ENCODE measurements around the gene PPP1R3A.
"Not testable (repeated sequence)": the region's sequence is repeated elsewhere in the genome, so short reads cannot be mapped to it uniquely, and the experiment has no call there.

The PPP1R3A gene, protein sequence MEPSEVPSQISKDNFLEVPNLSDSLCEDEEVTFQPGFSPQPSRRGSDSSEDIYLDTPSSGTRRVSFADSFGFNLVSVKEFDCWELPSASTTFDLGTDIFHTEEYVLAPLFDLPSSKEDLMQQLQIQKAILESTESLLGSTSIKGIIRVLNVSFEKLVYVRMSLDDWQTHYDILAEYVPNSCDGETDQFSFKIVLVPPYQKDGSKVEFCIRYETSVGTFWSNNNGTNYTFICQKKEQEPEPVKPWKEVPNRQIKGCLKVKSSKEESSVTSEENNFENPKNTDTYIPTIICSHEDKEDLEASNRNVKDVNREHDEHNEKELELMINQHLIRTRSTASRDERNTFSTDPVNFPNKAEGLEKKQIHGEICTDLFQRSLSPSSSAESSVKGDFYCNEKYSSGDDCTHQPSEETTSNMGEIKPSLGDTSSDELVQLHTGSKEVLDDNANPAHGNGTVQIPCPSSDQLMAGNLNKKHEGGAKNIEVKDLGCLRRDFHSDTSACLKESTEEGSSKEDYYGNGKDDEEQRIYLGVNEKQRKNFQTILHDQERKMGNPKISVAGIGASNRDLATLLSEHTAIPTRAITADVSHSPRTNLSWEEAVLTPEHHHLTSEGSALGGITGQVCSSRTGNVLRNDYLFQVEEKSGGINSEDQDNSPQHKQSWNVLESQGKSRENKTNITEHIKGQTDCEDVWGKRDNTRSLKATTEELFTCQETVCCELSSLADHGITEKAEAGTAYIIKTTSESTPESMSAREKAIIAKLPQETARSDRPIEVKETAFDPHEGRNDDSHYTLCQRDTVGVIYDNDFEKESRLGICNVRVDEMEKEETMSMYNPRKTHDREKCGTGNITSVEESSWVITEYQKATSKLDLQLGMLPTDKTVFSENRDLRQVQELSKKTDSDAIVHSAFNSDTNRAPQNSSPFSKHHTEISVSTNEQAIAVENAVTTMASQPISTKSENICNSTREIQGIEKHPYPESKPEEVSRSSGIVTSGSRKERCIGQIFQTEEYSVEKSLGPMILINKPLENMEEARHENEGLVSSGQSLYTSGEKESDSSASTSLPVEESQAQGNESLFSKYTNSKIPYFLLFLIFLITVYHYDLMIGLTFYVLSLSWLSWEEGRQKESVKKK

DNA sequence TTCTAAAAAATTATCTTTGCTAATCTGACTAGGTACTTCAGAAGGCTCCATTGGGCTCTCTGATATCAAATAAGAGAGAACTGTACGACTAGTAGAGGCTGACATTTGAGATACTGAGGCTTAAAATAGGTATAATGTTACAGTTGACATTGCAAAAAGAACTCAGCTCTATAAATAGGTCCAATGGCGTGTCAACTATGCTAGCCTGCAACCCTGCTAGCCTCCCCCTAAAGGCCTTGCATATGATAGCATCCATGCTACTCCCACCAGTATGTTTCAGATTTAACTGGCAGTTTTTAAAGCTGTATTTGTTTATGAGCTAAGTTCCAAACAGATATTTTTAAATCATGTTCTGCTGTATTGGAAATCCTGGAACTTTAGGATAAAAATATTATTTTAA, at the start of gene PPP1R3A:
TSS of gene PPP1R3A (minus strand) at position 64 of the 400 bp plus-strand sequence. CDS start at position 51, 13 bp downstream.
- no peak for DNase-seq

DNA sequence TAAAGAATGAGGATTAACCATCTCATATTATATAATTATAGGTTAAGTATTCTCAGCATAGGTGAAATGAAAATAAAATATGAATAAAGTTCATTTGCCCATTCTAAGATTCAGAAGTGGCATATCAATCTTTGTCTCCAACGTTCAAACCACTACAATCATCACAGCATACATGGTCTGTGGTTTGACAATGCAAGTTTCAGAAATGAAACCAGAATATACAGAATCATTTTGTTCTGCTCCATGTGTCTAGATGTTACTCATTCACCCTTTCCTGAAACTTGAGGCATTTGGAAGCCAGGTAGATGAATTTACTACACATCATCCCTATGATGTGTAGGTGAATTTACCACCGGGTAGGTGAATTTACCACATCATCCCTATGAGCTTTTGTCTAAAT, 44.5 kb upstream of the PPP1R3A start:
- no peak for DNase-seq

DNA sequence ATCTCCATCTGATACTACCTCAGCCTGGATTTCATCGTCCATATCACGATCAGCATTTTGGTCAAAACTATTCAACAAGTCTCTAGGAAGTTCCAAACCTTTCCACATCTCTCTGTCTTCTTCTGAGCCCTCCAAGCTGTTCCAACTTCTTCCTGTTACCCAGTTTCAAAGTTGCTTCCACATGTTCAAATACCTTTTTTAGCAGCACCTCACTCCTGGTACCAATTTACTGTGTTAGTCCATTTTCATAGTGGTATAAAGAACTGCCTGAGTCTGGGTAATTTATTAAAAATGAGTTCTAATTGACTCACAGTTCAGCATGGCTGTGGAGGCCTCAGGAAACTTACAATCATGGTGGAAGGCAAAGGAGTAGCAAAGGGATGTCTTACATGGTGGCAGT, 41.1 kb upstream of the PPP1R3A start:
- DNase-seq: no peak

DNA sequence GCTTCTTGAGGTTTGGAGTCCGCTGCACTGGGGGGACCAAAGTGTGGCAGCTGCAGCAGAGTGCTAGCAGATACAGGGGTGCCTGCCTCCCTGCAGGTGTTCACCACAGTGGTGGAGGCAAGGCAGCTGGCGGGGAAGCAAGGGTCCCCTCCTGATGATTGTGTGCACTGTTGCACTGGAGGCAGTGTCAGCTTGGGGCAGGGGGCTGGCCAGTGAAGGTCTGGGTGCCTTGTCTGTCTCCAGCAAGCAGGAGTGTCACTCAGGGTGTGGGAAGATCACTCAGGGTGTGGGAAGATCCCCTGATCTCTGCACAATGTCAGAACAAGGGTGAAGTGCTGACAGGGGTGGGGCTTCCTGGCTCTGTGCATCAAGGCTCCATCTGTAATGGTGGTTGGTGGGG, 36.3 kb upstream of the PPP1R3A start:
- no peak for DNase-seq

DNA sequence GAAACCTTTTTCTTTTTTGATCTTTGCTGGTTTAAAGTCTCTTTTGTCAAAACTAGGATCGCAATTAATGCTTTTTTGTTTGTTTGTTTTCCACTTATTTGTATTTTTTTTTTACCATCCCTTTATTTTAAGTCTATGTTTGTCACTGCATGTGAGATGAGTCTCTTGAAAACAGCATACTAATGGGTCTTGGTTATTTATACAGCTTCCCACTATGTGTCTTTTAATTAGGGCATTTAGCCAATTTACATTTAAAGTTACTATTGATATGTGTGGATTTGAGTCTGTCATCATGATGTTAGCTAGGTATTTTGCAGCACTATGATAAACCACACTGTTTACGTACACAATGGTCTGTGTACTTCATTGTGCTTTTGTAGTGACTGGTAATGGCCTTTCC, 34.7 kb upstream of the PPP1R3A start:
- no peak for DNase-seq

DNA sequence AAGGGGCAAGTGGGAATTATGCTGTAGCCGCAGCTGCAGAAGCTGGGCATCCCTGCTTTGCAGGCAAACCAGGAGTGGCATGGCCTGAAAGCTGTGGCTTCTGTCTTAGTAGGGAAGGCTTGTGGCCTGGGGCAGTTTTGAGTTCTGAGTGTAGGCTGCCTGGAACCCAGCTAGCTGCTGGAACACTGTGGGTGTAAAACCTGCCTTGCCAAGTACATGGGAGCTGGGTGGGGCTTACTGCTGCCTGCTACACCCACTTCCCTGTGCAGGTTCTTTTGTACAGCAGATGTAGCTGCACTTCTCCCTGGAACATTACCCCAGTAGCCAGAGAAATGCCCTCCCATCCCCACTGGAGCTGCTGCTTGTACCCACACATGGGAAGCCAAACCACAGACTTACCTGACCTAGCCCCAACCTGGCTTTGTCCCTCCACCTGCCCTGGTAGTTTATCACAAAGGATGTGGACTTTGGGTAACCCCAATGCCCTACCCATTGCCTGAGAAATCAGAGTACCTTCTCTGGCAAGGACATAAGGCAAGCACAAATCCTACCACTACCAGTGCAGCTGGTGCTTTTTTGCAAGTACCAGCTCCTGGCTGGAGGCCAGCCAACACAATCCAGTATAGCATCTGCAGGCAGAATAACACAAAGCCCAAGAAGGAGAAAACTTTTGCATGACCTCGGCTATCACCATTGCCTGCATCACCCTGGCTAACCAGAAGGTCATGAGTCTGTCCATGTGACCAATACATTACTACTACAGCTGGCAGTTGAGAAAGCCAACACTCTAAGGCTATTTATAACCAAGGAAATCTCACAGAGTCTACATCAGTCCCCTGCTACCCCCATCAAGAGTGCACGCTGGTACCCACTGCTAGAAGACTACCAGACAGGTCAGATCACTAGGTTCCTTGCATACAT, 26.5 kb upstream of the PPP1R3A start:
- DNase-seq: no peak

DNA sequence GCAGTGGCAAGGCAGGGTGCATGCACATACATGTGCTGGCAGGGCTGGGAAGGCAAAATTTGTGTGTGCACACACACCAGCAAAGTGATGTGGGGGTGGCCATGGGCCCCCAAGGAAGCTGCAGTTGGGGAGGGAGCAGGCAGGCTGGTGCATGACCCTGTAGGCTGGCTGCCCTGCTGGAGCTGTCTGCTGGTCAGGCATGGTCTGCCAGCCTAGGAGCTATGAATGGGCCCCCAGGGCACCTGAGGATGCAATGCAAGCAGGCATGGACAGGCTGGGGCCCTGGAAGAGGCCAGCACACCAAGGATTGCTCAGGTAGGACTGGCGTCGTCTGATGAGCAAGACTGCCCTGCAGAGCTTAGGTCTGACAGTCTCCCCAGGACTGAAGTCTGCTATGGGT, 18.2 kb upstream of the PPP1R3A start:
- no peak for DNase-seq

DNA sequence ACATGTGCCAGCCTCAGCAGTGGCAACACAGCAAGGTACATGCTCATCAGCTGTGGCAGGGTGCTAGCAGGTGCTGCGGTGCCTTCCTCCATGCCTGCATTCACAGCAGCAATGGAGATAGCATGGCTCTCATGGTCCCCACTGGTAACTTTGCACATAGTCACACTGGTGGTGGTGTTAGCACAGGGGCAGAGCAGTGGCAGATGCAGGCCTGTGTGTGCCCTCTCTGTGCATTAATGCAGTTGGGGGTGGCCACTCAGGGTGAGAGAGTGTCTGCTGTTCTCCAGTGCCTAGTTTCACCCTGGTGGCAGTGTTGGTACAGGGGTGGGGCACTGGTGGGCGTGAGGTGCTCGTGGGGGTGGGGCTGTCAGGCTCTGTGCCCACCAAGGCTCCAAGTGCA, 17.7 kb upstream of the PPP1R3A start:
- no peak for DNase-seq

DNA sequence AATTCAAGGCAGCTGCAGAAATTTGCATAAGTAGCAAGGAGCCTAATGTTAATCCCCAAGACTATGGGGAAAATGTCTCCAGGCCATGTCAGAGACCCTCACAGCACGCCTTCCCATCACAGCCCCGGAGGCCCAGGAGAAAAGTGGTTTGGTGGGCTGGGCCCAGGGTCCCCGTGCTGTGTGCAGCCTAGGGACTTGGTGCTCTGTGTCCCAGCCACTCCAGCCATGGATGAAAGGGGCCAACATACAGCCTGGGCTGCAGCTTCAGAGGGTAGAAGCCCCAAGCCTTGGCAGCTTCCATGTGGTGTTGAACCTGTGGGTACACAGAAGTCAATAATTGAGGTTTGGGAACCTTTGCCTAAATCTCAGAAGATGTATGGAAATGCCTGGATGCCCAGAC, 10.6 kb upstream of the PPP1R3A start:
- DNase-seq: not testable (repeated sequence)

DNA sequence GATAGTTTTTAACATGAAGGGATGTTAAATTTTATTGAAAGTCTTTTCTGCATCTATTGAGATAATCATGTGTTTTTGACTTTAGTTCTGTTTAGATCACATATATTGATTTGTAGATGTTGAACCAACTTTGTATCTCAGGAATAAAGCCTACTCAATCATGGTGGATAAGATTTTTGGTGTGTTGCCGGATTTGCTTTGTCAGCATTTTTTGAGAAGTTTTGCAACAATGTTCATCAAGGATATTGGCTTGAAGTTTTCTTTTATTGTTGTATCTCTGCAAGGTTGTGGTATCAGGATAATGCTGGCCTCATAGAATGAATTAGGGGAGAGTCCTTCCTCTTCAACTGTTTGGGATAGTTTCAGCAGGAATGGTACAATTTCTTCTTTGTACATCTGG, 9.3 kb upstream of the PPP1R3A start:
- no peak for DNase-seq

DNA sequence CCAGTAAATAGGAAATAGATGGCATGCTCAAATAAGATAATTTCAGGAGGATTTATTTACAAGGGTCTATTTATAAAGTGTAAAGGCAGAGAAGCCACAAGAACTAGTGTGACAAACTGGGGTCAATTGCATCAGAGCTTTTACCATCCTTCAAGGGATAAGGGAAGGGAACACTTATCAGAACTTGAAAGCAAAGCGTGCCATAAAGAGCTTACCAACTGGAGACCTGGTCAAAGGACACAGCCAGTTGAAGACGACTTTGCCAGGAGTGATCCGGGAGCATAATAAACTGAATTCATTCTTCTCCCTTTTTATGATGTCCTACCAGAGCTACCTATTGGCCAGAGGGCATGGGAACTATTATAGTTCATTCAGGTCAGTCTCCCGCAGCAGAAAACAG, 3.2 kb upstream of the PPP1R3A start:
- DNase-seq: no peak

DNA sequence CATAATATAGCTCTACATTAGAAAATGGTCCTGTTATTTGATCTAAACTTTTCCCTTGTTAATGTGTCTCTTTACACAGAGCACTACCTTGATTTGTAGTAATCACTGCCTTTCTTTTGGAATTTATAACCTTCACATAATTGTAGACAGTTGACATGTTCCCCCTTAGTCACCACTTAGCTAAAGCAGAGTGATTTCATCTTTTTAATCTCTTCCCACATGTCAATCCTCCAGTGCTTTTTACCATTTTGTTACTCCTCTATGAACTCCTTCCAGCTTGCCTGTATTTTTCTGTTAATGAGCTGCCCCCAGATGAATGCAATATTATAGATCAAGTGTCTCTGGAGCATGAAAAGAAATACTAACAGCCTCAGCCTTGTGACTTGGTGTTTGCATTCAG, 2.6 kb upstream of the PPP1R3A start:
- no peak for DNase-seq

DNA sequence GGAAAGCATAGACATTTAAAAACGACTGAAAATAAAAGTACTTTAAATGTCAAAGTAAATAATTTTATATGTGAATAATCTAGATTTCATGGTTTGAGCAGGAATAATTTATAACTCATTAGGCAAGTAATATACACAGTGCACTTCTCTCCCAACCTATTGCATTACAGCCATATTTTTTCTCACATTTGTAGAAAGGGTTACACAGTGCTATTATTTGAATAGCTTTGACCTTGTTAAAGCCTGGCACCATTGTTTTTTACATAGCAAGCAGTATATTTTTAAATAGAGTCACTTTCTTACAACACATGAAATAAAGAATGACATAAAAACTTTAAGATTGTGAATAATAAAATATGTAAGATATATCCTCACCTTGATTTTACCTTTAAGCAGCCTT, 969 bp downstream of the PPP1R3A start:
- DNase-seq: no peak

DNA sequence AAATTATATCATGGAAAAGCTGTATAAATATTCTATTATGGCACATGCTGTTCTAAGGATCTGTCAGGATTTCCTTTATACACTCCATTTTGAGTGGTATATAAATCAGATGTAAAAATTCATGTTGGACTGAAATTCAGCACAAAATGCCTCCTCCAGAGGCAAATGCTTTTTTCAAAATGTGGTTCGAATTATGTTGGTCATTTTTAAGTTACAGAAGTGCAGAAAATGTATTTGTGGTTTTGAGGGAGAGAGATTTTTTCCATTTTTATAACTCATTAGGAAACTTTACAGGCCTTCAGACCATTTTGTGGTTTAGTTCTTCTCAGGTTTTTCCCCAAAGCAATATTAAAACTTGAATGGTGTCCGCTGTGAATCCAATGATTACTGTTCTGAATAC, 2.9 kb downstream of the PPP1R3A start:
- DNase-seq: no peak

DNA sequence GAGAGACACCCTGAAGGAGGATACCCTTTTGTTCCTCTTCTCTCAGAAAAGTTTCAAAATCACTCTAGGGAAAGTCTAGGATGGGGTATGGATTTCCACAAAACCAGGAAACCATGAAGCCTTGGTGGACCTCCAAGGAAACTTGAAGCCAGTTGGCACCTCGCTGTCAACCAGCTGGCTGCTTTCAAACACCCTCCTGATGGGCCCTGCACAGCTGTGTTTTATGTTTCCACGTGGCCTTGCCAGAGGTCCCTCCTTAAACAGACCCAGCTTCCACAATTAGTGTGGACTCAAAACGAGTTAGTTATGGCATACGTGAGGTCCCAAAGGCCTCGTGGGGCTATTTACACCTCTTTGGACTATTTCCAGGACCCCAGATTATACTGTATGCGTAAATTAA, 5.9 kb downstream of the PPP1R3A start:
- DNase-seq: no peak

DNA sequence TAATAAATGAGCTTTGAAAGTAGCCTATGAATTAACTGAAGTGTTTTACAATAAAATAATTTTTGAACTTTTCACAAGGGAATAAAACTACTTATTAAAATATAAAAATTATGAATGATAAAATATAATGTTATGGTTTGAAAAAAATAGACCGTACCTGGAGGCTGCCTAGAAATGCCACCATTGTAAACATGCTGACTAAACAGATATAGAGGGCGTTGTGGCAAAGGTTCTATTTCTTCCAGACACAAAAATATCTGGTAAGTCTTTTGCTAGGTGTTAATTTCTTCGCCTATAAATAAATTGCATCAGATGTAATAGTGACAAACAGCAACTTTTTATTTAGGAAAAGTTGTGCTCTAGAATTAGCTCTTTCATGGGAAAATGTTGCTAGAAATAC, 11.2 kb downstream of the PPP1R3A start:
- no peak for DNase-seq

DNA sequence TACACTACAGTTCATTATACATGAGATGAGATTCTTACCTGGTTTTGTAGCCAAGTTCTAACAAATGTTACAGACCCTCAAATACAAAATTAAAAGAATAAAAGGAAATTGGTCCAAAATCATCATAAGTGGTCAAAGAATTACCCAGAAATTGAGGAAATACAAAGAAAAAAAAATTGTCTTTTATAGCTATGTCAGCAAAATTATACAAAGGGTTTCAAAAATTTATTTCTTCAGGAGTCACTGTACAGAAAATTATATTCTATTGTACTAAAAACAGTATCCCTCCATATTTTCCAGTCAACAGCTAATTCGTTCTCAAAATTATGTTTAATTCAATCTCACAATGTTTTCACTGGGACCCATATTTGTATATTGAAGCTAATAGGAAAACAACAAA, 14.3 kb downstream of the PPP1R3A start:
- DNase-seq: no peak

DNA sequence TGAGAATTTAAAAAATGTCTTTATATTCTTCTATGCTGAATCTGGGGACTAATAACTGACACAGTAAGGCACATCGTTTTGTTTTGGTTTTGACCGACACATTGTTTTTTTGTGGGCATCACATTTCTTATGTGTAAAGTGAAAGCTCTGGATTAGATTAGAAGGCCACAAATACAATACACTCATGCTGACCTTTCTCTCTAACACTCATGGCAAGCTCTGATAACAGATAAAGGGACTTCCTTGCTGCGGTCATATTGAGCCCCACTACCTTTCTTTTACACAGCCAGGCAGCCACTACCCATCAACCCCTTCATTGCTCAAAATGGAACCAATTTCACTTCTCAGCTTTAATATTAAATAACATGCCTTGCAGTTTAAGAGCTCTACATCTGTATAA, 26.0 kb downstream of the PPP1R3A start:
- DNase-seq: no peak

DNA sequence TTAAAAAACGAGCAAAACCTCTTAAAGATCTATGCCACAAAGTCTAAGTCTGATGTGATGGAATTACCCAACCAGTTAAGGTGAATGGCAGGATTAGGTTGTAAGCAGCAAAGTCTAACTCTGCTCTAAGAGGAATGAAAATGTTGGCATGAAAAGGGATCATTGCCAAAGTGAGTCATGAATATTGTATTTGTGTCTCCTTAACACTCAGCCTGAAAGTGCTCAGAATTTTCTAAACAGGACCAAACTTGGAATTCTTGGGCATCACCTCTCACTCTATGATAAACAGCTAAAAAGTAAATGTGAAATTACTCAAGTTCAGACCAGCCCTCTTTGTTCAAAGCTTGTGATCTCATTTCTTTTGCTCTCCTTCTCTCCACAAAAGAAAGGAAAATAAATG, 27.0 kb downstream of the PPP1R3A start:
- DNase-seq: no peak

DNA sequence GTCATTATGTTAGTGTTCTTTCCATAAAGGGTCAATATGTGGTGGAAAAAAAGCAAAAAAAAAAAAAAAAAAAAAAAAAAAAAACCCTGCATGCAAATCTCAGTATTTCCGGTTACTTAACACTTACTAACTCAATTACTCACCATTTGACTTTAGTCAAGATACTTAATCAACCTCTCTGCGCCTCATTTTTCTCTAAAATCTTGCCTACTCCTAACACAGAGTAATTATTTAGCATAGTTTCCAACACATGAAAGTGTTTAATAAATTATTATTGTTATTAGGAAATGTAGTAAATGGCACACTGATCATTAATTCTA, 27.8 kb downstream of the PPP1R3A start:
- DNase-seq: no peak

DNA sequence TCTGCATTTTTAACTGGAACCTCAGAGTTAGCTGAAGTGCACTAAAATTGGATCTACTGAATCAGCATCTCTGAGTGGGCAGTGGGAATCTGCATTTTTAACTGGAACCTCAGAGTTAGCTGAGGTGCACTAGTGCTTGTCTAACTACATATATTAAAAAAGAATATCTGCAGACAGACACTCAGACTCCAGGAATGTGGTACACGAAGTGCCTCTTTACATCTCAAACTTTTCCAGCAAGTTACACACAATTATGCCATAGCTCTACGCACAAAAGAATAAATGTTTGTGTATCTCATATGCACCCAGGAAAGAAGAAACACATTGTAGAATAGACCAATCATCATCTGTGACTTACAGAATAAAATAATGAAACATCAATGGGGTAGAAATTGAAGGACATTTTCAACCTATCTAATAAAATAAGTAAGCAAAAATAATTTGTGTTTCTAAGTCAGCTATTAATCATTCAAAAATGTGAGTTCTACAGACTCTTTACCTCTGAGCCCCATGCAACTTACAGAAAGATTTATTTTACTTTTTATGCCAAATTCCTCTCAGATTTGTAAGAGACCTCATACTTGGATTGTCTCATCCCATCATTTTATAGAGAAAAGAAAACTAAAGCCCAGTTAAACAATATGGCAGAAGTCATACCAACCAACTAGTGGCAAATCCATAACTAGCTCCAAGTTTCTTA, 28.3 kb downstream of the PPP1R3A start:
- DNase-seq: no peak

DNA sequence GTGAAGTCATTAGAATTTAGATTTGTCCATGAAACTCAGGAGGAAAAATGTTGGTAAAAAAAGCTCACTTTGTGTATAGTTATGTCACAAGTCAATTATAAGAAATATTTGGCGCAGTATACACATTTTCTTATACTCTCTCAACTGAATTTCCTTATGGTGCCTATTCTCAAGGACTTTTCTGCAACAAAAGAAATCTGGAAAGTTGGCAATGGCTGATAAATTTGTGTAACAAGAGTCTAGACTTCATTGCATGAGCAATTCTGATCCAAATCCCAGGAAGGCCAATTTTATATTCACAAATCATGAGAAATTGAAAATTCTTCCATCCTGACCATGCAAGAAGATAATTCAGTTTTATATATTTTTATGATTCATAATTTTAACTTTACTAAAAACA, 35.7 kb downstream of the PPP1R3A start:
- DNase-seq: no peak

Measured in NCI-H187 (cell line).